Measurements from ENCODE around the gene INSC. TPM values are rescaled to one million over a fixed set of nuclear protein-coding genes. Genes with fewer than 3 reads are reported as not detected.

INSC gene
- total and polyA plus RNA-seq, 11 donors: 0.19 to 1.5 (median 0.43) TPM; not detected in 1

DNA sequence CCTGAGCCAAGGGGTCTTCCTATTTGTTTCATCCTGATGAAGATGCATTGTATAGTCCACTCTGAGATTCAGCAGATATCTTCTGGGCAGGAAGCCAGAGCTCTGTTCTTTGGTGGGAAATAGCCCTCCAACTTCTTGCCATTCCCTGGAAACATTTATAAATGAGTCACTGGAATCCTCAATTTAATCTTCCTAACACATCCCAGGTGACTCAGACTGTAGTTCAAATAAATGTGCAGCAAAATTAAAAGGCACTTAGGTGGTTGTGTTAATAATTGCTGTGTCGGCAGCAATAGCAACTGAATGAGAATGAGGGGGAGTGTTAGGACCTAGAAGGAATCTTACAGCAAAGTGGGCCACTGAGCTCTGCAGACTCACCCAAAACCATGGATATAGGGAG lies 108.6 kb downstream of the INSC start:
- no peaks in the 10 kb centered on the region for H3K4me1 ChIP-seq
- no peak overlapping the region for H3K4me3 ChIP-seq
- no peak for DNase-seq
- no peaks in the 10 kb centered on the region for H3K9me3 ChIP-seq
- no peaks in the 10 kb centered on the region for H3K36me3 ChIP-seq
- TF ChIP-seq CTCF (IDR thresholded peaks at IDR 0.05): no peak
- no peak for TF ChIP-seq POLR2A (IDR thresholded peaks at IDR 0.05)
- intact Hi-C loops (cut with DNase I): no loop called here
- no peak overlapping the region for H3K27ac ChIP-seq
- no peak for ATAC-seq
- 69 to 85% (median 77%) methylated on average over 1 of the region's 1 CpG for WGBS, 4 donors
- no peaks in the 10 kb centered on the region for H3K27me3 ChIP-seq

GRCh38 chr11:15224466-15224865 lies 109.7 kb downstream of the INSC start:
- Histone ChIP-seq H3K27ac (no peak overlapping the region), H3K9me3 (no peaks in the 10 kb centered on the region), H3K4me3 (no peak overlapping the region), H3K4me1 (no peaks in the 10 kb centered on the region), H3K27me3 (no peaks in the 10 kb centered on the region), H3K36me3 (no peaks in the 10 kb centered on the region)
- intact Hi-C loops (cut with DNase I): no loop called here
- DNase-seq: no peak
- TF ChIP-seq POLR2A (IDR thresholded peaks at IDR 0.05): no peak
- TF ChIP-seq CTCF (IDR thresholded peaks at IDR 0.05): no peak
- 44 to 73% (median 57%) methylated on average over 3 of the region's 3 CpGs for WGBS, 4 donors
- no peak for ATAC-seq

GRCh38 chr11:15227011-15227410 lies 112.3 kb downstream of the INSC start:
- intact Hi-C loops (cut with DNase I): no loop called here
- Histone ChIP-seq H3K27ac (no peak overlapping the region), H3K4me1 (no peaks in the 10 kb centered on the region), H3K4me3 (no peak overlapping the region), H3K36me3 (no peaks in the 10 kb centered on the region), H3K27me3 (no peaks in the 10 kb centered on the region), H3K9me3 (no peaks in the 10 kb centered on the region)
- TF ChIP-seq CTCF (IDR thresholded peaks at IDR 0.05): no peak
- TF ChIP-seq POLR2A (IDR thresholded peaks at IDR 0.05): no peak
- 74 to 90% (median 80%) methylated on average over 1 of the region's 1 CpG for WGBS, 4 donors
- DNase-seq (no peak), ATAC-seq (no peak)

DNA sequence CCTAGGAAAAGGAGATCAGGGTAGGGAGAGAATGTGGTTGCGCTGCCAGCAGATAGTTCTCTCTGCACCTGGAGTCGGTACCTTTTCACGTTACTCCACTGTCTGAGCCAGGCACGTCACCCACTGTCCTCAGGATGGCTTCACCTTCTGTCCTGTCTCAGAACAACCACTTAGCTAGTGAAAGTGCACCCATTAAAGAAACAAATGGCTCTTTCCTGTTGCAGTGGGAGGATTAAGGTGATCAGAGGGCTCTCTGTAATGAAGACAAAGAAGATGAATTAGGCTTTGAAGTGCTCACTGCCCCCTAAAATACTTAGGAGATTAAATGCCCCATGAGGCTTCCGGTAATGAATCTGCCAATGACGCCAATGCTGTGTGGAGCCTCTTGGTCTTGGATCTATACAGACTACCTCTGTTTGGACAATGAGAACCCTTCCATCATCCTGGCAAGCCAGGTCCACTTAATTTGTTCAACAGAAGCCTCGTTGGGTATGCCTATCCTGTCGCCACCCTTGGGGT lies 113.7 kb downstream of the INSC start:
- Histone ChIP-seq H3K27ac (no peak overlapping the region), H3K27me3 (no peaks in the 10 kb centered on the region), H3K4me3 (no peak overlapping the region), H3K36me3 (no peaks in the 10 kb centered on the region), H3K9me3 (no peaks in the 10 kb centered on the region), H3K4me1 (no peaks in the 10 kb centered on the region)
- ATAC-seq (no peak), DNase-seq (no peak)
- intact Hi-C loops (cut with DNase I): no loop called here
- WGBS, 4 donors: 79 to 93% (median 80%) methylated on average over 8 of the region's 8 CpGs
- no peak for TF ChIP-seq POLR2A (IDR thresholded peaks at IDR 0.05)
- no peak for TF ChIP-seq CTCF (IDR thresholded peaks at IDR 0.05)

Measured in heart left ventricle (tissue), 16 donors.